Measurements from ENCODE around the gene NDUFC1. TPM values are rescaled to one million over a fixed set of nuclear protein-coding genes. Genes with fewer than 3 reads are reported as not detected.

Gene NDUFC1
- total RNA-seq, 1 experiment from 2014 or later, result 56.5 TPM

DNA sequence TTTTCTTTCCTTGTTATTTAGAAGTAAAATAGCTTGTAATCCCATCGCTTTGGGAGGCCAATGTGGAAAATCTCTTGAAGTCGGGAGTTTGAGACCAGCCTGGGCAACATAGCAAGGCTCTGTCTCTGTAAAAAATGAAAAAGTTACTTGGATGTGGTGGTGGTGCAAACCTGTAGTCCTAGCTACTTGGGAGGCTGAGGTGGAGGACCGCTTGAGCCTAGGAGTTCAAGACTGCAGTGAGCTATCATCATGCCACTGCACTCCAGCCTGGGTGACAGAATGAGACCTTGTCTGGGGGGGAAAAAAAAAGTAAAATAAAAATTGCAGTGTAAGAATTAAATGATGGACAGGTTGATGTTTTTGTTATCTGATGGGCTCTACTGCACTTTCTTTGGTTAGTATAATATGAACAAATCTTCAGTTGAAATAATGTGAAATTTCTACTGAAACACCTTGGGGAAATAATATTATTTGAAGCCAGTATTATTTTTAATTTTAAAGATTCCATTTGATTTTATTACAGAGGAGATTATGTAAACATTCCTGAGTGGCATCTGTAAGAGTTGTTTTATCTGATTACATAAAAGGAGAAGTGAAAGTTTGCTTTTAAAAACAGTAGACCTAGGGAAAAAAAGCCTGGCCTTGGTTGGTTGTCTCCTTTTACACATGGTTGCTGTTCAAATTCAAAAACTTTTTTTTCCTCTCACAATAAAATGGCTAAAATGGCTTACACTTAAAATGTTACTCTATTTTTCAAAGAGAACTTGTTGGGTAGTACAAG lies 10.5 kb upstream of the NDUFC1 start:
- Histone ChIP-seq H3K4me1 (ENCODE audit: control insufficient read depth, insufficient read depth, low read length) (0 out of 2 replicates have a peak, but pooled peaks cover 3% of the 10 kb centered on the region), H3K4me3 (ENCODE audit: low read depth in 2 of 2, low read length in 2 of 2) (no peak overlapping the region), H3K27ac (ENCODE audit: low read length) (no peak overlapping the region), H3K36me3 (ENCODE audit: control insufficient read depth, insufficient read depth, low read length) (no peaks in the 10 kb centered on the region; the same call in 1 of the 2 replicates), H3K9me3 (ENCODE audit: control insufficient read depth, insufficient read depth, low read depth, low read length) (no peaks in the 10 kb centered on the region), H3K27me3 (ENCODE audit: control insufficient read depth, insufficient read depth, low read length) (no peaks in the 10 kb centered on the region)
- POLR2A ChIA-PET, result interaction anchor here (0.6 kb wide), 2 partner anchors 28 to 314 kb away, joined by 3 to 6 read pairs; no protein-coding TSS in a partner anchor
- intact Hi-C loops (cut with micrococcal nuclease; ENCODE audit: unreplicated experiment) (no loop called here), in situ Hi-C loops (cut with HindIII; ENCODE audit: low pct_unique_long_range_greater_than_20kb, low sequenced_read_pairs) (no loop called here)
- DNase-seq (ENCODE audit: low read depth, low spot score), result no peak
- TF ChIP-seq TCF7L2 (IDR thresholded peaks at IDR 0.05; ENCODE audit: low read depth, low read length), result no peak
- TF ChIP-seq POLR2AphosphoS5 (IDR thresholded peaks at IDR 0.05; ENCODE audit: low read depth, low read length), result no peak
- TF ChIP-seq SIN3A (IDR thresholded peaks at IDR 0.05; ENCODE audit: borderline replicate concordance, insufficient read depth, low read depth, low read length), result no peak
- TF ChIP-seq, protein P1, sequence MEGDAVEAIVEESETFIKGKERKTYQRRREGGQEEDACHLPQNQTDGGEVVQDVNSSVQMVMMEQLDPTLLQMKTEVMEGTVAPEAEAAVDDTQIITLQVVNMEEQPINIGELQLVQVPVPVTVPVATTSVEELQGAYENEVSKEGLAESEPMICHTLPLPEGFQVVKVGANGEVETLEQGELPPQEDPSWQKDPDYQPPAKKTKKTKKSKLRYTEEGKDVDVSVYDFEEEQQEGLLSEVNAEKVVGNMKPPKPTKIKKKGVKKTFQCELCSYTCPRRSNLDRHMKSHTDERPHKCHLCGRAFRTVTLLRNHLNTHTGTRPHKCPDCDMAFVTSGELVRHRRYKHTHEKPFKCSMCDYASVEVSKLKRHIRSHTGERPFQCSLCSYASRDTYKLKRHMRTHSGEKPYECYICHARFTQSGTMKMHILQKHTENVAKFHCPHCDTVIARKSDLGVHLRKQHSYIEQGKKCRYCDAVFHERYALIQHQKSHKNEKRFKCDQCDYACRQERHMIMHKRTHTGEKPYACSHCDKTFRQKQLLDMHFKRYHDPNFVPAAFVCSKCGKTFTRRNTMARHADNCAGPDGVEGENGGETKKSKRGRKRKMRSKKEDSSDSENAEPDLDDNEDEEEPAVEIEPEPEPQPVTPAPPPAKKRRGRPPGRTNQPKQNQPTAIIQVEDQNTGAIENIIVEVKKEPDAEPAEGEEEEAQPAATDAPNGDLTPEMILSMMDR (IDR thresholded peaks at IDR 0.05), result no peak
- CTCF ChIA-PET, result no interaction called here
- ATAC-seq, result no peak
- BruUV-seq (replicated peaks), result no TSS peak

DNA sequence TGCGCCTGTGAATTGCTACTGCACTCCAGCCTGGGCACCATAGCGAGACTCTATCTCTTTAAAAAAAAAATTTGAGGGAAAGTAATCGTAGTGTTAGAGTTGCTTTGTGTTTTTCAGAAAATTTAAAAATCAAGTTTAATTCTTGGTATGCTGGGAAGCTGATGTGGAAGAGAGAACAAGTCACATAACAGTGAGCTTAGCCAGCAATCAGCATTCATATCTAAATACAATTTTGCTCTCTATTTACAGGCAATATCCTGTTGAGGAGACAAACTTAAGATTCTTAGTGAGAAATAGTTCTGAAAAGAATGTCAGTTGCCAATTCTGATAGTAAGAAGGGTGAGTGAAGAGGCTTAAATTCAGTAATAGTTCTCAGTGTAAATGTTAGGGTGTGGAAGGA lies 9.6 kb upstream of the NDUFC1 start:
- in situ Hi-C loops (cut with HindIII; ENCODE audit: low pct_unique_long_range_greater_than_20kb, low sequenced_read_pairs) (no loop called here), intact Hi-C loops (cut with micrococcal nuclease; ENCODE audit: unreplicated experiment) (no loop called here)
- TF ChIP-seq, protein P1 (IDR thresholded peaks at IDR 0.05), result no peak
- no peak for TF ChIP-seq POLR2AphosphoS5 (IDR thresholded peaks at IDR 0.05; ENCODE audit: low read depth, low read length)
- TF ChIP-seq, protein P2, sequence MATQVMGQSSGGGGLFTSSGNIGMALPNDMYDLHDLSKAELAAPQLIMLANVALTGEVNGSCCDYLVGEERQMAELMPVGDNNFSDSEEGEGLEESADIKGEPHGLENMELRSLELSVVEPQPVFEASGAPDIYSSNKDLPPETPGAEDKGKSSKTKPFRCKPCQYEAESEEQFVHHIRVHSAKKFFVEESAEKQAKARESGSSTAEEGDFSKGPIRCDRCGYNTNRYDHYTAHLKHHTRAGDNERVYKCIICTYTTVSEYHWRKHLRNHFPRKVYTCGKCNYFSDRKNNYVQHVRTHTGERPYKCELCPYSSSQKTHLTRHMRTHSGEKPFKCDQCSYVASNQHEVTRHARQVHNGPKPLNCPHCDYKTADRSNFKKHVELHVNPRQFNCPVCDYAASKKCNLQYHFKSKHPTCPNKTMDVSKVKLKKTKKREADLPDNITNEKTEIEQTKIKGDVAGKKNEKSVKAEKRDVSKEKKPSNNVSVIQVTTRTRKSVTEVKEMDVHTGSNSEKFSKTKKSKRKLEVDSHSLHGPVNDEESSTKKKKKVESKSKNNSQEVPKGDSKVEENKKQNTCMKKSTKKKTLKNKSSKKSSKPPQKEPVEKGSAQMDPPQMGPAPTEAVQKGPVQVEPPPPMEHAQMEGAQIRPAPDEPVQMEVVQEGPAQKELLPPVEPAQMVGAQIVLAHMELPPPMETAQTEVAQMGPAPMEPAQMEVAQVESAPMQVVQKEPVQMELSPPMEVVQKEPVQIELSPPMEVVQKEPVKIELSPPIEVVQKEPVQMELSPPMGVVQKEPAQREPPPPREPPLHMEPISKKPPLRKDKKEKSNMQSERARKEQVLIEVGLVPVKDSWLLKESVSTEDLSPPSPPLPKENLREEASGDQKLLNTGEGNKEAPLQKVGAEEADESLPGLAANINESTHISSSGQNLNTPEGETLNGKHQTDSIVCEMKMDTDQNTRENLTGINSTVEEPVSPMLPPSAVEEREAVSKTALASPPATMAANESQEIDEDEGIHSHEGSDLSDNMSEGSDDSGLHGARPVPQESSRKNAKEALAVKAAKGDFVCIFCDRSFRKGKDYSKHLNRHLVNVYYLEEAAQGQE (IDR thresholded peaks at IDR 0.05; ENCODE audit: insufficient read depth in 1 of 2, low read depth in 2 of 2, low read length in 1 of 2), result no peak
- TF ChIP-seq TCF7L2 (IDR thresholded peaks at IDR 0.05; ENCODE audit: low read depth, low read length), result no peak
- Histone ChIP-seq H3K36me3 (ENCODE audit: control insufficient read depth, insufficient read depth, low read length) (no peaks in the 10 kb centered on the region; the same call in 1 of the 2 replicates), H3K9me3 (ENCODE audit: control insufficient read depth, insufficient read depth, low read depth, low read length) (no peaks in the 10 kb centered on the region), H3K4me1 (ENCODE audit: control insufficient read depth, insufficient read depth, low read length) (0 out of 2 replicates have a peak, but pooled peaks cover 3% of the 10 kb centered on the region), H3K27me3 (ENCODE audit: control insufficient read depth, insufficient read depth, low read length) (no peaks in the 10 kb centered on the region), H3K27ac (ENCODE audit: low read length) (no peak overlapping the region), H3K4me3 (ENCODE audit: low read depth in 2 of 2, low read length in 2 of 2) (no peak overlapping the region)
- no TSS peak for BruUV-seq (replicated peaks)
- CTCF ChIA-PET, result no interaction called here
- POLR2A ChIA-PET, result interaction anchor here (0.6 kb wide), 2 partner anchors 27 to 314 kb away, joined by 3 to 6 read pairs; no protein-coding TSS in a partner anchor
- no peak for DNase-seq (ENCODE audit: low read depth, low spot score)
- no peak for ATAC-seq

Measured in Panc1 (cell line).